Measurements from ENCODE around the gene VSX2.

The VSX2 gene

DNA sequence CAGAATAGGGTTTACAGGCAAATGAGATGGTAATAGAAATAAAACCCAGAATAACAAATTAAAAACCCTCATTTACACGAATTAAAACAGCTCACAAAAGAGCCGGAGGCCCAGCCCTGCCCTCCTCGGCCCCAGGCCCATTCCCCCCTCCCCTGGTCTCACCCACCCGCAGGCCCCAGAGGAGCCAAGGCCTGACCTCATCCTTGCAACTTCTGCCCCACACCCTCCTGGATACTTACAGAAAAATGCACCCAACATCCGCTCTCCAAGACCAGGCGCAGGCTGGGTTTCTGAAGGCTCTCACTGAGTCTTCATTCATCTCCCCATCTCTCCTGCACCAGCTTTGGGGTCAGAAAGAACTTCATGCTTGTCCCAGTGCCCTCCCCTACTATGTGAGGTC lies 16.2 kb upstream of the VSX2 start:
- DNase-seq, result no peak

DNA sequence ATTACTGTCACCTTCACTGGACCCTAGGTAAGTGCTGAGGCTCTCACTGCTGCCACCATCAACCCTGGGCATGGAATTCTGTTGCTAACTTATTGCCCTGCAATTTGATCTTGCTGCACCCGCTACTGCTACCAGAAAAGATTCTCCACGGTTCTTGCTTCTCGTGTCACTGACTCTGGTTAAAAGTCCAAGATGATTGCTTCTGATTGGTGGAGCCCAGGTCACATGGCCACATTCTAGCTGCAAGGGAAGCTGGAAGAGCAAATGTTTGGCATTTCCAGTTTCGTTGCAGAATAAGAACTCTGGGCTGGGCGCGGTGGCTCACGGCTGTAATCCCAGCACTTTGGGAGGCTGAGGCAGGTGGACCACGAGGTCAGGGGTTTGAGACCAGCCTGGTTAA lies 7.5 kb upstream of the VSX2 start:
- DNase-seq, result no peak

DNA sequence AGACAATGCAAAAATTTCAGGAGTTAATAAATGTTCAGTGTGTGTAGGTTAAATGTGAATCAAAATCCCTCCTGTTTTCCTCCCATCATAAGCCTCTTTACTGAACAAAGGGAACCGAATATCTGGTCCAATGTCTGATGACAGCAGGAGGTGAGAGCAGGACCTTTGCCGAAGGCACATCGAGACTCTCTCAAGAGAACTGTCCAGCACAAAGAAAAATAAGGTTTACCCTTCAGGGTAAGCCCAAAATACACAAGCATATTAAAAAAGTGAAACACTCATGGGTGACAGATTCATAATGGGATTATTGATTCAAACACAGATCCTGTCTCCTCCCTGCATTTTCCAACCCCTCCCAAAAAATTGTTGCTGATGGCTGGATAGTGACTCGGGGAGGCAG lies 4.2 kb upstream of the VSX2 start:
- DNase-seq, result no peak

DNA sequence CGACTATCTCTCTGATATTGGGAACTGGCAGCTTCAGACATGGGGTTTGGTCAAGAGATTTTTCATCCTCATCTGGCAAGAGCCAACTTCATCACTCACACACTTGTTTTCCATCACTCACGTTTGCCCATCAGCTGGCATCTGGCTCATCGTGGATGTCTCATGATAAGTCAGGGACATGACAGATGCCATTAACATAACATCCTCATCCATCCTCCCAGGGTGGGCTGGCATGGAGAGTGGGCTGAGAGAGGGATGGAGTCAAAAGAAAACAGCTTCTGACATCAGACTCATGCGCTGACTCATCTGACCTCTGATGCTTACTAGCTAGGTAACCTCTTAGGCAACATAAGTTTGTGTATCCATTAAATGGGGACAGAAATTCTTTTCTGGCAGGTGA lies 1.8 kb upstream of the VSX2 start:
- no peak for DNase-seq

DNA sequence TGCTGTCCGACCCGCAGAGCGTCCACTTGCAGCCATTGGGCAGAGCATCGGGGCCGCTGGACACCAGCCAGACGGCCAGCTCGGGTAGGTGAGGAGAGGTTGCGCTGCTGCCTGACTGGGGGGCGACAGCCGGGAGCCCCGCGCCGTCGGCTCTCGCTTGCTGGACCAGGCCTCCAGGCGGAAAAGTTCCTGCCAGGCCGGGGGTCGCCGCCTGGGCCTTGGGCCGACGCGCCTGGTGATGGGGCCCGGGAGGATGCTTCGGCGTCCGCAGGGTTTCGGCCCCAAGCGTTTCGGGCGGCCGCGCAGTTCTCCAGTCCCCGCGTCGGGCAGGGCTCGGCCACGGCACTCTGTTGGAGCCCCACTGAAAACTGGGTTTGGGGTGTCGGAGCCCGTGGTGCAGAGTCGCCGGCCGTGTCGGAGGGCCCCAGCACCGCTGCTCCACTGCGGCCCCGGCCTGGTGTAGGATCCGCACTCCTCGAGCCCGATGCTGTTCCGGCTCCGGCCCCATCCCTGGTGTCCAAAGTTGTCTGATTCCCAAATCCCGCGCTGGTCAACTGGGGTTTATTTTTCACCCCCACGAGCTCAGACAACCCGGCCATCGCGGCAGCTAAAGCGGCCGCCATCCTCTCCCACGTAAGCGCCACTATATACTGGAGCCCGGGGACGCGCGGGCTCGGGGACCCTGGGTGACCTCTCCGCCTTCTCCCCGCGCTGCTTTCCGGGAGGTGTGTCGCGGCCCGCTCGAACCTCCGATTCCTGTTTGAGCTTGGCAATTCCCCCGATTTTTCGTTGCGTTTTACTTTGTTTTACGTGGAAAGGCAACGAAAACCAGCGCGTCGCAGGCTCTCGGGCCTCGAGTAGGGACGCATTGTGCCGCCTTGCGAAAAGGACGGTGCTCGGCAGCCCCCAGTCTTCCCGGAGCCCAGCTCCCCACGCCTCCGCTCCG lies 872 bp downstream of the VSX2 start:
- DNase-seq, result no peak

DNA sequence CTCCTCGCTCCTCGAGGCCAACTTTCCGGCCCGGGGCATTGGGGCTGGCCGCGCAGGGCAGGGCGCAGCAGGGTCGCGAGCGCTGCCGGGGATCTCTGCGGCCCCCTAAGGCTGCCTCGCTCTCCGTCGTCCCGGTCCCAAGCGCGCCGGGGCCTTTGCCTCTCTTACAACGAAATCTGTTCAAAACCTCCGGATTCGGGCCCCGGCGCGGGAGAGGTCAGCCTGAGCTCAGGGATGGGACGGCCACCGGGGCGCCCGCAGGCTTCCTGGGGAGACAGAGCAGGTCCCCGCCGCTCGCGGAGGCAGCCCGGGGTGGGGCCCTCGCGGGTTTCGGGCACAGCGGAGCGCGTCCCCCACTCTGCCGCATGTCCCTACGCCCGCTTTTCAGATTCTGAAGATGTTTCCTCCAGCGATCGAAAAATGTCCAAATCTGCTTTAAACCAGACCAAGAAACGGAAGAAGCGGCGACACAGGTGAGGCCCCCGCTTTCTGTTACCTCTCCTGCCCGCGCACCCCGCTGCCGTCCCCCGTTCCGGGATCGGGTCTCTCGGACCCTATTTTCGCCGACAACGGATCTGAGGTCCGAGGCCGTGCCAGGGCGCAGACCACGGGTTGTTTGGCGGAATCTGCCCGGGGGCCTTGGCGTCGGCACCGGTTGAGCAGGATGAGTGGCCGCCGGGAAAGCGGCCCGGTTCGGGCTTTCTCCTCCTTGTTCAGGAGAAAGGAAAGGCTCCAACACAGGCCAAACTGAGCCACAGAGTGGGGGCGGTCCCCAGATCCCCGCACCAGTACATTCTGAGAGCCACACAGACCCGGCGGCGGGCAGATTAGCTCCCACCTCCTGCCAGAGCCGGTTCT lies 1.8 kb downstream of the VSX2 start:
- DNase-seq, result no peak

DNA sequence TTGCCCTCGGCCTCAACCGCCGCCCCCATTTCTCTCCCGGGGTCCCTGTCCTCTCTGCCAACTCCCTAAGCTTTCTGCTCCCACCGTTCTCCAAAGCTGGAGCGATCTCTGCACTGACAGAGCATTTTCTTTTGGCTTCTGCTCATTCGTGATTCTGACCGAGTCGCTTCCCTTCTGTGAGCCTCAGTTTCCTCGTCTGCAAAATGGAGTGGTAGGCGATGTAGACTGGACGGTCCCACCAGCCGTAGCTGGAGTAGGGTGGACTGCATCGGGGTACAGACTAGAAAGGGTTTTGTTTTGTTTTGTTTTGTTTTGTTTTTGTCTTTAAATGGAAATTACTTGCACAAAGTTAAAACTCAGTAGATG lies 2.4 kb downstream of the VSX2 start:
- no peak for DNase-seq

DNA sequence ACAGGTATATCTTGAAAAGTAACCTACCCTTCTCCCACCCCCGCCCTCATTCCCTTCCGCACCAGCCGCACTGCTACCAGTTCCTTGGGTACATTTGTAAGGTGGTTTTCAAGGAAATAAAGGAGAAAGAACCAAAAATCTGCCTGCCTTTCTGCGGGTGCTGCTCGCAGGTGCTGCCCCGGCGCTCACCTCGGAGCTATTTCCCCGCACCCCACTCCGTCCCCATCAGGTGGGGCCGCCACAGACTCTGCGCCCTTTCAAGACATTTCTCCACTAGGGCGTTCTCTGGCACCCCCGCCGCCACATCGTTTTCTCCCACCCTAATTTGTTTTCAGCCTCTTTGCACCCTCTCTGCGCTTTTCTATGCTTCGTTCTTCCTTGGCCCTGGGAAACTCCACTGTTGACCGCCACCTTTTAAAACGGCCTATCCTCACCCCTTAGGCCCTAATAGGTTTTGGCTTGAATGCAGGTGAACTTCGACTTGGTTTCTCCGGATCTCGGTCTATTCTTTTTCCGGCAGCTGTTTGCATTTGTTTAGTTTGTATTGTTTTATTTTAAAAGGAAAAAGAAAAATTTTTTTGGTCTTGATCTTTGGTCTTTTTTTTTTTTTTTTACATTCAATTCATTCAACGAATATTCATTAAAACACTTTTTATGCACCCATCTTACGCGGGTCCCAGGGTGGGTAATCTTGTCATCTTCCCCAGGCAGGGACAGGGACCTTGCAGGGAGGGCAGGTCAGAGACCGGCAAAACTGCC lies 3.0 kb downstream of the VSX2 start:
- DNase-seq, result no peak

DNA sequence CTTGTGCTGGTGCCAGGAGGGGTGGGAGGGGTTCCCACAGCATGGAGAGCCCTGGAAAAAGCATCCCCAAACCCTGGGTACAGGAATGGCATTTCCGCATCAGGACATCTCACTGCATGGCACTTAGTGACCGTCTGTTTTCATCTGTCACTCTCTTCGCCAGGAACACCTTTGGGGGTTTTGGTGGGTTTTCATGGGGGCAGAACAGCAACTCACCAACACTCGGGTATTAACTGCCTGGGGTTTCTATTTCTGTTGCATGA lies 3.5 kb downstream of the VSX2 start:
- no peak for DNase-seq

DNA sequence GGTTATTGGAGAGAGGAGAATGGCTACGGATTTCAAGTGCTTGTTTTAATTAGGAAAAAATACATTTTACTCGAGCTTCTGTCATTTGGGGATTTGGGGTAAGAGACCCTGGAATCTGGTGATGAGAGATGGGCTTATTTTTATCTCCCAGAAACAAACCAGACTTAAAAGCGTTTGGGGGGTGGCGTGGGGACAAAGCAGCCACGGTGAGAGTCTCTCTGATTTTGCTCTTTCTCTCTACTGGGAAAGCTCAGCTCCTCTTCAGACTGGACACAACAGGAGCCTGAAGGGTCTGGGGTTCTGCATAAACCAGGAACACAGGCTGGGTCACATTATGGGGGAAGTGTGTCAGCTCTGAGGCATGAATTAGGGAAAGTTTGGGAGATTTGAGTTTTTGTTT lies 3.8 kb downstream of the VSX2 start:
- DNase-seq, result no peak

DNA sequence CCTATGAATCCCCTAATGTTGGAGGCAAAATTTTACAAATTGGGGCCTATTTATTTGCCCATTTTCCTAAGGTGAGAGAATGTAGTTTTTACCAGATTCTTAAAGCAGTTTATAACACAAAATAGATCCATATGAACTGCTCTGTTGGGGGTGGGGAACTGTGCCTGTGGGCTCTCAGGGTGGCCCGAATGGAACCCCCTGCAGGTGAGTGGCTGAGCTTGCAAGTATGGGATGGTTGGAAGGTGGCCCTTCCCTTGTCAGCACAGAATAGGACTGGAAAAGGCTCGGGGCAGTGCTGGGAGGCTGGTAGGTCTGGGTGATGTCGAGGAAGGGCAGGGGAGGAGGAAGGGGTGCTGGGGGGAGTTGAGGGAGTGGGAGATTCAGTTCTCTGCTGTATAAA lies 4.9 kb downstream of the VSX2 start:
- no peak for DNase-seq

DNA sequence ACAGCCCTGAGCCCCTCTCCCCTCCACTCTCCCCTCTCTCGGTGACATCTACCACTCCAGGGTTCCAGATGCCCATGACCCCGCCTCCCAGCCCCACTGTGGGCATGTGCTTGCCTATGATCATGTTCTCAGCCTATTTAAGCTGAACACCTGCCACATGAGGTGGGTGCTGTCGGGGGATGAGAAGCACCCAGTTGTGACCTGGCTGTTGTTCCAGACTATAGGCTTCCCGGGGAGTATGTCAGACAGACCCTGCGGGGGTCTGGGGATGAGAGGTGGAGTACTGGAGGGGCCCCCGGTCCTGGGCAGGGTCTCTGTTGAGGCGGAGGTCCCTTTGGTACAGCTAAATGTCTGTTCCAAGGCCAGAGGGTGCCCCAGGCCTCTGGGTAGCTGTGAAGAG lies 6.0 kb downstream of the VSX2 start:
- no peak for DNase-seq

DNA sequence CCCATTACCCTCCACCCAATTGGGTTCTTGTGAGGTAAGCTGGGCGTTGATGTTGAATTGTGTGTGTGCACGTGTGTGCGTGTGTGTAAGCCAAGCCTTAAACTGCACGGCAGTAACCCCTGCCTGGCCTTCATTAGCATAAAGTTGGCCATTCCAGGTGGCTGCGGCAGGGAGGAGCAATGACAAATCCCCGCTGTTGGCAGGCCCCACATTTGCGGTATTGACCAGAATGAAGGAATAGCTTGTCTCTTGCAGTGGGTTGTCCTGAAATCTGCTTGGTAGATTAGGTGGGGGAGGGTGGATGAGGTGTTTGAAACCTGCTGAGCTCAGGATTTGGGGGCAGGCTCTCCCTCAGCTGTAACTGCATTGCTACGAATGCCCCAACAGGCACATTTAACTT lies 7.3 kb downstream of the VSX2 start:
- DNase-seq, result no peak

DNA sequence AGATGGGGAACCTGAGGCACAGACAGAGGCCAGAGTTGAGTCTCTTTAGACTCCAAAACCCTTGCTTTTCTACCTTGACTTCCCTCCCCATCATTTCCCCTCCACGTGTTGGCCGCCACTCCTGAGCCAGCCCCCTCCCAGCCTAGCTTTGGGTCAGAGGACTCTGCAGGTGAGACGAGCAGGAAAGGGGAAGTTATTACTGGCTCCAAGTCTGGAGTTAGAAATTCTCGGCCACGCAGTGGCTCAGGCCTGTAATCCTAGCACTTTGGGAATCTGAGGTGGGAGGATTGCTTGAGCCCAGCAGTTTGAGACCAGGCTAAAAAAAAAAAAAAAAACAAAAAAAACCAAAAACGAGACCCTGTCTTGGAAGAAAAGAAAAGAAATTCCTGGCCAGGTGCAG lies 8.8 kb downstream of the VSX2 start:
- DNase-seq, result no peak

DNA sequence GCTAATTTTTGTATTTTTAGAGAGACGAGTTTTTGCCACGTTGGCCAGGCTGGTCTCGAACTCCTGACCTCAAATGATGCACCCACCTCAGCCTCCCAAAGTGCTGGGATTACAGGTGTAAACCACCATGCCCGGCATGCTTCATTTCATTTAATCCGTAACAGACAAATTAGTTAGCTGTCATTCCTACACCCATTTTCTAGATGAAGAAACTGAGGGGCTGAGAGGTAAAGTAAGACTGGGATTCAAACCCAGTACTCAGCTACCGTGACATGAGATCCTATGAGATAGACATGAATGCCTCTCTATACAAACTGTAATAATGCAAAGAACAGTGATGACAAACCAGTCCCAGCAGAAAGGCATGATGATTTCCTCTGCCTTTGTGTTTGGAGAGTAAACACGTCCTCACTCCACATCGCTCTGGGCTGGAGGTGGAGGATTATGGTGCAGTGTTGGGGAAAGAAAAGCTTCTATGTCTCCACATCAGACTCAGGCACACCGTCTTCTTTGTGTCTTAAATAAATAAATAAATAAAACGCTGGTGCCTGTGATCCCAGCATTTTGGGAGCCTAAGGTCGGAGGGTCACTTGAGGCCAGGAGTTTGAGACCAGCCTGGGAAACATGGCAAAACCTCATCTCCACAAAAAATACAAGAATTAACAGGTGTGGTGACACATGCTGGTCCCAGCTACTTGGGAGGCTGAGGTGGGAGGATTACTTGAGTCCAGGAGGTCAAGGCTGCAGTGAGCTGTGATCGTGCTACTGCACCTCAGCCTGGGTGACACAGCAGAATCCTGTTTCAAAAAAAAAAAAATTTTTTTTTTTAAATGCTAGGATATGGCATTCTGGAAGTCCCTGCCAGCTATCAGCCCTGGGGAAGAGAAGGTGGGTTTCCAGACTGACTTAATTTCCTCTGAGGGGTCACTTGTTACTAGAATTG lies 10.5 kb downstream of the VSX2 start:
- DNase-seq, result no peak

DNA sequence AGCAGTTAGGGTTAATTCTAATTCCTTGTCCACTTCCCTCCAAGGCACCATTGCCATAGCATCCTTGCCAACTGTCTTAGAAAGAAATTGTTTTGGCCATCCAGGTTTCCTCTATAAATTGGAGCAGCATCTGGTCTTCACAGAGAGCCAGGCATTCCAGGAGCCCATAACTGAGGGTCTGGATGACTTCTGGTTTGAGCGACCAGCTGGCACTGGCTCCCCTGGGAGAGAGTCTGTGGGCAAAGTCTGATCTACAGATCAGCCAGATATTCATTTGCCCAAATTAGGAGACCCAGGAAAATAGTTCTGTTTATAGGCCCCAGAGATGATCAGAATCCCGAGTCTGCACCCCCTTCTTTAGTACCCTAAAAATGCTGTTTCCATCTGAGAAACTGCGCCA lies 16.0 kb downstream of the VSX2 start:
- DNase-seq, result no peak

DNA sequence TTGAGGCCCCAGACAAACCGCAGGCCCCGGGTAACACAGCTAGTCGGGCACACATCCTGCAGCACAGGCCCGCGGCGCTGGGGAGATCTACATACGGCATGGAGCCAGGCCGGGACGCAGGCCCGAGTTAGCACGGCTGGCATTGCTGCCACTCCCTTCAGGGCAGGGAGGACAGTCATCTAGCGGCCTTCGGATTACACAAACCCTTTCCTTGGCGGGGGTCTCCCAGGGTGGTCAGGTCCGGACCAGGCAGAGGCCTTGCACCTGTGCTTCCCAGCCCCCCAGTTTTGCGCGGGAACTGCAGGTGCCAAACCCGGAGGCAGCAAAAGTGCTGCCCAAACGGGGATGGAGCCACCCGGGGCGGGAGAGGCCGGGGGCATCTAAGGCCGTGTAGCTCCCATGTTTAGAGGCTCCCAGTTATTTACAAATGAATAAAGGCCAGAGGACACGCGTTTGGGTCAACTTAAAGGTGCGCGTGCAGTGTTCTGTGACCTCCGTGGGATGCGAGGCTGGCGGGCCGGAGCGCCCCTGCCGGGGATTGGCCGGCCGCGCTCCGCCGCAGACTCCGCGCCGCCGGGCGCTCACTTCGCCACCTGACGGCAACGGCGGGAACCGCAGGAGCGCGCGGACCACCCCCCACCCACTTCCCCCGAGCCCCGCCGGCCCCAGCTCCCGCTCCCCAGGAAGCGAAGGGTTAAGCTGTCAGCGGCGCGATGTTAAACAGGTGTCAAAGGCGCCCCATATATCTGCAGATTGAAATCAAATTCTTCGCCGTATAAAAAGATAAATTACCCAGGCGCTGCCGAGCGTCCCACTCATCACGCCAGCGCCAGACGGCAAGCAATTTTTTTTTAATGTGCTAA lies 18.1 kb downstream of the VSX2 start:
- peak; percentile 71 for DNase-seq

DNA sequence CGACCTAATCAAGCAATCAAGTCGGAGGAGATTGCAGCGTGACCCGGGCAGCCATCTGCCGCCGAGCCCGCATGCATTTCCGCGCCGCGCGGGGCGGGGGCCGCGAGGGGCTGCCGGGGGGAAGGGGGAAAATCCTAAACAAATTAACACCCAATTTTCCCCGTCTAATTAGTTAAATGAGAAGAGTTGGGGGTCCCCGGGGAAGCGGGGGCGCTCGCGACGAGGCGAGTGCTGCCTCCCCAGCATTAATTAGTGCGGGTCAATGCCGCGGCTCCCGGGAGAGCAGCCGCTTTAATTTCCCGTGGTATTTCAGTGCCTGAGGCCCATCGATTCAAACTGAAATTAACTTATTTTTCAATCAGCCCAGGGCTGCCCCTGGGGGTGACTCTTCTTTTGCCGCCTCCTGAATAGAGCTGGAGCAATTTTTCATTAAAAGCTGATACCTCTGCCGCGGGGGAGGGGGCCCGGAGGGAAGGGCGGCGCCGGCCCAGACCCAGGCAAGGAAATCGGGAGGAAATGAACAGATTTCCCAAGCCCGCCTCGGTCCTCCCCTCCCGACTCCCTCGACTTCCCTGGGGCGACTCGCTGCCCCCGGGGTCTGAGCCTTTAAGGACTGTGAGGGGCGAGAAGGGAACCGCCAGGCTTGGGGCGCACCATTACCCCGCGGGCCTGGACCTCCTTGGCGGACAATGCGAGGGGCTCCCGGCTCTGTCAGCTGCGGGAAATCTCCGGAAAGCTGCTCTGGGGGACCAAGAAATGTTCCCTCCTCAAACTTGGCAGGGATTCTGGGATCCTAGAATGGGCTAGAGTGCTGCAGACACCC lies 18.9 kb downstream of the VSX2 start:
- no peak for DNase-seq

DNA sequence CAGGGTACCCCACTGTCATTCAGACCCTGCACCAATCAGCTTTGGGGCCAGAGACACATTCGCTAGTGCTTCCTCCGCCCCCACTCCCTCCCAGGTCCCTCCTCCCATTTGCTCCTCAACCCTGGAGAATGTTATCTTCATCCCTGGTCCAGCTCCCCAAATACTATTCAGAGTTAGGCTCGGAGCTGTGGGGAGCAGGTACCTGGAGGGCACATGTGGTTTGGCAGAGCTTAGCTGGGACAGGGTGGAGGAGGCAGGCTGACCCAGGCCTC lies 19.5 kb downstream of the VSX2 start:
- no peak for DNase-seq

DNA sequence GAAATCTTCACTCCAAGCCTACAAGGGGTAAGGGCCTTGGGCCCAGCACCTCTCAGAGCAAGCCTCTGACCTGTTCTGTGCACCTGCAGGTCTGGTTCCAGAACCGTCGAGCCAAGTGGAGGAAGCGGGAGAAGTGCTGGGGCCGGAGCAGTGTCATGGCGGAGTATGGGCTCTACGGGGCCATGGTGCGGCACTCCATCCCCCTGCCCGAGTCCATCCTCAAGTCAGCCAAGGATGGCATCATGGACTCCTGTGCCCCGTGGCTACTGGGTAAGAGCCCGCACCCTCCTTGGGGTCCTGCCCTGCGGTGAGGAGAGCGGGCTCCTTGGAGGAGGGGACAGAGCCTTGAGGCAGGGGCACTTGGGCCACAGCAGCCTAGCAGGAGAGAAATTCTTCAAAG lies 20.3 kb downstream of the VSX2 start:
- no peak for DNase-seq
